HEK293T (cell line): ENCODE results near the gene SLC1A5.

ENCODE experiments used
- CTCF ChIA-PET: fragments of 350-600 bp; formaldehyde crosslinking; extraction: SDS; loops from one replicate; lab custom pipeline; 2021; ENCODE audit warnings: antibody characterized with exemption, inconsistent platforms; lab: Yijun Ruan, JAX
- POLR2A ChIA-PET: fragments of 350-600 bp; formaldehyde crosslinking; extraction: SDS; loops from one replicate; lab custom pipeline; 2020; ENCODE audit warnings: antibody characterized with exemption, inconsistent platforms; lab: Yijun Ruan, JAX
- DNase-seq: peaks from one replicate; pipeline ENCODE4 v3.0.0; 2012; ENCODE audit warnings: mixed read lengths; ENCODE audit errors: extremely low spot score
- ARNT ChIP-seq: fragments of 450-650 bp; IDR thresholded peaks from 2 replicates; pipeline ENCODE4 v1.6.1; 2017; ENCODE audit warnings: mild to moderate bottlenecking
- BHLHE40 ChIP-seq: fragments of 450-650 bp; IDR thresholded peaks from 2 replicates; pipeline ENCODE4 v1.6.1; 2016; ENCODE audit warnings: mild to moderate bottlenecking, moderate library complexity, borderline replicate concordance
- CTBP1 ChIP-seq: fragments of 450-650 bp; IDR thresholded peaks from 2 replicates; pipeline ENCODE4 v1.6.1; 2016; ENCODE audit warnings: borderline replicate concordance
- ELF4 ChIP-seq: fragments of 450-650 bp; IDR thresholded peaks from 2 replicates; pipeline ENCODE4 v1.6.1; 2017; ENCODE audit warnings: antibody characterized with exemption
- FOXA1 ChIP-seq: fragments of 450-650 bp; IDR thresholded peaks from 2 replicates; pipeline ENCODE4 v1.6.1; 2016; ENCODE audit warnings: mild to moderate bottlenecking
- FOXK2 ChIP-seq: fragments of 450-650 bp; IDR thresholded peaks from 2 replicates; pipeline ENCODE4 v1.6.1; 2016; ENCODE audit warnings: mild to moderate bottlenecking
- FOXM1 ChIP-seq: fragments of 450-650 bp; IDR thresholded peaks from 2 replicates; pipeline ENCODE4 v1.6.1; 2017; ENCODE audit warnings: mild to moderate bottlenecking, borderline replicate concordance
- HDGF ChIP-seq: fragments of 450-650 bp; IDR thresholded peaks from 2 replicates; pipeline ENCODE4 v1.6.1; 2017; ENCODE audit warnings: antibody characterized with exemption, borderline replicate concordance
- L3MBTL2 ChIP-seq: fragments of 450-650 bp; conservative IDR thresholded peaks from 2 replicates; pipeline ENCODE4 v1.6.1; 2016; ENCODE audit warnings: mild to moderate bottlenecking
- LEF1 ChIP-seq: fragments of 450-650 bp; IDR thresholded peaks from 2 replicates; pipeline ENCODE4 v1.6.1; 2017; ENCODE audit warnings: mild to moderate bottlenecking, borderline replicate concordance
- NFRKB ChIP-seq: fragments of 450-650 bp; IDR thresholded peaks from 2 replicates; pipeline ENCODE4 v1.6.1; 2016; ENCODE audit warnings: mild to moderate bottlenecking, moderate library complexity
- SP1 ChIP-seq: fragments of 450-650 bp; IDR thresholded peaks from 2 replicates; pipeline ENCODE4 v1.6.1; 2017
- SUZ12 ChIP-seq: fragments of 450-650 bp; IDR thresholded peaks from 2 replicates; pipeline ENCODE4 v1.6.1; 2016; ENCODE audit warnings: mild to moderate bottlenecking
- TARDBP ChIP-seq: fragments of 450-650 bp; IDR thresholded peaks from 2 replicates; pipeline ENCODE4 v1.6.1; 2016
- ZNF384 ChIP-seq: fragments of 450-650 bp; IDR thresholded peaks from 2 replicates; pipeline ENCODE4 v1.6.1; 2016
- TF ChIP-seq, protein P1 (sequence below): fragments of 450-650 bp; IDR thresholded peaks from 2 replicates; pipeline ENCODE4 v1.6.1; 2016

SLC1A5 gene

DNA sequence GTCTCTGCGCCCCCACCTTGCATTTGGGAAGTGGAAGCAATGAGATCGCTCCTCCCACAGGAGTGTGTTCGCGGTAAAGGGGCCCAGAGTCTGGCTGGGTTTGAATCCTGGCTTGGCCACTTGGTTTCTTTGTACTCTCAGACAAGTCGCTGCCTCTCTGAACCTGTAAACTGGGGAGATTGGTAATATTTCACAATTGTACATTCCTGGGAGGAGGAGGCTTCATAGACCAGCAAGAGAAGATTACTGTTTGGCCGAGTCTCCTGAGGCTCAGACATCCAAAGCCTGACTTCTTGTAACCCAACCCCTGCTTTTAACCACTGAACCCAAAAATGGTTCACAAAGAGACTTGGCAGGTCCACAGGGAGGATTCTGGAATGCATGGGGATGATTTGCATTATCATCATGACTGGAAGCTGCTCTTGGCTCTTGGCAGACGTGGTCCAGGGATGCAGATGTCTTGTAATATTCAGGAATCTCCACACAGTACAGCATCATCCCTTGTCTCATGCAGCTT lies 28.5 kb downstream of the SLC1A5 start:
- ChIA-PET POLR2A (interaction anchor here (0.7 kb wide), 1 partner anchor 25 kb away, joined by 3 read pairs; no protein-coding TSS in a partner anchor), CTCF (no interaction called here)
- TF ChIP-seq LEF1: no peak
- TF ChIP-seq SP1: no peak
- no peak for TF ChIP-seq ARNT
- no peak for TF ChIP-seq HDGF
- no peak for TF ChIP-seq FOXK2
- TF ChIP-seq ELF4: no peak
- TF ChIP-seq TARDBP: no peak
- no peak for TF ChIP-seq L3MBTL2
- no peak for TF ChIP-seq NFRKB
- no peak for TF ChIP-seq FOXM1
- TF ChIP-seq FOXA1: no peak
- TF ChIP-seq BHLHE40: no peak
- TF ChIP-seq CTBP1: no peak
- TF ChIP-seq, protein P1, sequence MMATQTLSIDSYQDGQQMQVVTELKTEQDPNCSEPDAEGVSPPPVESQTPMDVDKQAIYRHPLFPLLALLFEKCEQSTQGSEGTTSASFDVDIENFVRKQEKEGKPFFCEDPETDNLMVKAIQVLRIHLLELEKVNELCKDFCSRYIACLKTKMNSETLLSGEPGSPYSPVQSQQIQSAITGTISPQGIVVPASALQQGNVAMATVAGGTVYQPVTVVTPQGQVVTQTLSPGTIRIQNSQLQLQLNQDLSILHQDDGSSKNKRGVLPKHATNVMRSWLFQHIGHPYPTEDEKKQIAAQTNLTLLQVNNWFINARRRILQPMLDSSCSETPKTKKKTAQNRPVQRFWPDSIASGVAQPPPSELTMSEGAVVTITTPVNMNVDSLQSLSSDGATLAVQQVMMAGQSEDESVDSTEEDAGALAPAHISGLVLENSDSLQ: no peak
- no peak for TF ChIP-seq ZNF384
- no peak for TF ChIP-seq SUZ12
- DNase-seq: no peak

GRCh38 chr19:46759206-46759605 lies 29.2 kb downstream of the SLC1A5 start:
- no peak for TF ChIP-seq BHLHE40
- no peak for TF ChIP-seq SP1
- TF ChIP-seq, protein P1: no peak
- no peak for TF ChIP-seq TARDBP
- TF ChIP-seq FOXM1: no peak
- no peak for TF ChIP-seq HDGF
- no peak for TF ChIP-seq CTBP1
- TF ChIP-seq ARNT: no peak
- no peak for TF ChIP-seq L3MBTL2
- TF ChIP-seq SUZ12: no peak
- TF ChIP-seq ELF4: no peak
- TF ChIP-seq FOXK2: no peak
- no peak for TF ChIP-seq FOXA1
- TF ChIP-seq ZNF384: no peak
- TF ChIP-seq NFRKB: no peak
- ChIA-PET CTCF (interaction anchor here (2.1 kb wide), 1 partner anchor 8 kb away, joined by 8 read pairs; no protein-coding TSS in a partner anchor), POLR2A (interaction anchor here (0.7 kb wide), 1 partner anchor 25 kb away, joined by 3 read pairs; no protein-coding TSS in a partner anchor)
- DNase-seq: no peak

DNA sequence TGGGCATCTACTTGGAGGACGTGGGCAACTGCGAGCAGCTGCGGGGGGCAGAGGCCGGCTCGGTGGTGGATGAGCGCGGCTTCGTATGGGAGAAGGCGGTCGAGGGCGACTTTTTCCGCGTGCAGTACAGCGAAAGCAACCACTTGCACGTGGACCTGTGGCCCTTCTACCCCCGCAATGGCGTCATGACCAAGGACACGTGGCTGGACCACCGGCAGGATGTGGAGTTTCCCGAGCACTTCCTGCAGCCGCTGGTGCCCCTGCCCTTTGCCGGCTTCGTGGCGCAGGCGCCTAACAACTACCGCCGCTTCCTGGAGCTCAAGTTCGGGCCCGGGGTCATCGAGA lies 31.9 kb downstream of the SLC1A5 start:
- ChIA-PET CTCF (interaction anchor here (0.8 kb wide), 1 partner anchor 32 kb away, joined by 3 read pairs; the partner anchor contains the start of gene SLC1A5), POLR2A (no interaction called here)
- no peak for DNase-seq
- TF ChIP-seq LEF1 (no peak), L3MBTL2 (no peak), FOXM1 (no peak), SP1 (no peak), ARNT (no peak), BHLHE40 (no peak), FOXK2 (no peak), TARDBP (no peak), NFRKB (no peak), CTBP1 (no peak), SUZ12 (no peak), FOXA1 (no peak), HDGF (no peak), ELF4 (no peak)
- TF ChIP-seq, protein P1: no peak

DNA sequence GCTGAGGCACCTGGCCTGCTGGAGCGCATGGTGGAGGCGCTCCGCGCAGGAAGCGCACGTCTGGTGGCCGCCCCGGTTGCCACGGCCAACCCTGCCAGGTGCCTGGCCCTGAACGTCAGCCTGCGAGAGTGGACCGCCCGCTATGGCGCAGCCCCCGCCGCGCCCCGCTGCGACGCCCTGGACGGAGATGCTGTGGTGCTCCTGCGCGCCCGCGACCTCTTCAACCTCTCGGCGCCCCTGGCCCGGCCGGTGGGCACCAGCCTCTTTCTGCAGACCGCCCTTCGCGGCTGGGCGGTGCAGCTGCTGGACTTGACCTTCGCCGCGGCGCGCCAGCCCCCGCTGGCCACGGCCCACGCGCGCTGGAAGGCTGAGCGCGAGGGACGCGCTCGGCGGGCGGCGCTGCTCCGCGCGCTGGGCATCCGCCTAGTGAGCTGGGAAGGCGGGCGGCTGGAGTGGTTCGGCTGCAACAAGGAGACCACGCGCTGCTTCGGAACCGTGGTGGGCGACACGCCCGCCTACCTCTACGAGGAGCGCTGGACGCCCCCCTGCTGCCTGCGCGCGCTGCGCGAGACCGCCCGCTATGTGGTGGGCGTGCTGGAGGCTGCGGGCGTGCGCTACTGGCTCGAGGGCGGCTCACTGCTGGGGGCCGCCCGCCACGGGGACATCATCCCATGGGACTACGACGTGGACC lies 32.4 kb downstream of the SLC1A5 start:
- TF ChIP-seq ARNT (no peak), ELF4 (no peak), BHLHE40 (no peak), L3MBTL2 (no peak)
- DNase-seq: no peak
- ChIA-PET CTCF (interaction anchor here (0.8 kb wide), 1 partner anchor 33 kb away, joined by 3 read pairs; the partner anchor contains the start of gene SLC1A5), POLR2A (no interaction called here)

DNA sequence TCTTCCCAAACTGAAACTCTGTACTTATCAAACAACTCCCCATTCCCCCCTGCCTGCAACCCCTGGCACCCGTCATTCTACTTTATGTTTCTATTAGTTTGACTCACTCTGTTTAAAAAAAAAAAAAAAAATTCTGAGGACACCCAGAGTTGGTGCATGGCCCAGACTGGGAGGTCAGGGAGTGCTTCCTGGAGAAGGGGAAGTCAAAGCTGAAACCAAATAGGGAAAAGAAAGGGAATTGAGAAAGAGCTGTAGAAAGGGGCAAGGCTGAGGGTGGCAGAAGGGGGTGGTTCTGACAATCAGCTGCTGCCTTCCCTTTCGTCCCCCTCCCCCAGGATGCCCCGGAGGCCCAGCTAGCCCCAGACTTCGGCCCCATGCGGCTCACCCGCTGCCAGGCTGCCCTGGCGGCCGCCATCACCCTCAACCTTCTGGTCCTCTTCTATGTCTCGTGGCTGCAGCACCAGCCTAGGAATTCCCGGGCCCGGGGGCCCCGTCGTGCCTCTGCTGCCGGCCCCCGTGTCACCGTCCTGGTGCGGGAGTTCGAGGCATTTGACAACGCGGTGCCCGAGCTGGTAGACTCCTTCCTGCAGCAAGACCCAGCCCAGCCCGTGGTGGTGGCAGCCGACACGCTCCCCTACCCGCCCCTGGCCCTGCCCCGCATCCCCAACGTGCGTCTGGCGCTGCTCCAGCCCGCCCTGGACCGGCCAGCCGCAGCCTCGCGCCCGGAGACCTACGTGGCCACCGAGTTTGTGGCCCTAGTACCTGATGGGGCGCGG lies 33.1 kb downstream of the SLC1A5 start:
- TF ChIP-seq SP1: no peak
- no peak for TF ChIP-seq FOXA1
- no peak for TF ChIP-seq FOXM1
- TF ChIP-seq L3MBTL2: no peak
- TF ChIP-seq TARDBP: no peak
- no peak for TF ChIP-seq NFRKB
- TF ChIP-seq ELF4: no peak
- TF ChIP-seq, protein P1: no peak
- TF ChIP-seq ARNT: no peak
- no peak for TF ChIP-seq HDGF
- TF ChIP-seq ZNF384: no peak
- TF ChIP-seq FOXK2: no peak
- no peak for TF ChIP-seq SUZ12
- no peak for TF ChIP-seq BHLHE40
- no peak for TF ChIP-seq LEF1
- no peak for TF ChIP-seq CTBP1
- CTCF ChIA-PET: interaction anchor here (0.6 to 0.7 kb wide), 3 partner anchors 31 to 85 kb away, joined by 3 to 4 read pairs (median 4); no protein-coding TSS in a partner anchor
- DNase-seq: no peak
- POLR2A ChIA-PET: interaction anchor here (0.7 kb wide), 1 partner anchor 30 kb away, joined by 3 read pairs; no protein-coding TSS in a partner anchor
